OCI-LY3 (cell line): ENCODE data around the gene MOXD1.
A peak's percentile ranks its signal among the peaks of the same experiment; 100 is the strongest.

Experiments used
- H2AFZ ChIP-seq: fragments of 200-600, 300-600 bp; shearing (Covaris generic); 2 replicates; pipeline ENCODE4 v1.6.0; 2014; ENCODE audit warnings: antibody characterized with exemption, low read depth, low read length
- H3K27ac ChIP-seq: fragments of 200-600, 300-600 bp; sonication (generic); 2 replicates; pipeline ENCODE4 v1.5.1; 2014; ENCODE audit warnings: mild to moderate bottlenecking, low read length, moderate library complexity, mixed read lengths
- H3K27me3 ChIP-seq: fragments of 200-600, 300-600 bp; sonication (generic); 2 replicates; pipeline ENCODE4 v1.6.1; 2014; ENCODE audit warnings: low read depth, low read length, mixed read lengths
- H3K36me3 ChIP-seq: fragments of 200-600, 300-600 bp; sonication (generic); replicated peaks from 2 replicates; pipeline ENCODE3; 2014; ENCODE audit warnings: low read depth, low read length, mixed read lengths
- H3K4me1 ChIP-seq: fragments of 300-600, 200-600 bp; sonication (generic); 2 replicates; pipeline ENCODE4 v1.6.1; 2014; ENCODE audit warnings: low read length, mixed read lengths
- H3K4me2 ChIP-seq: fragments of 200-600, 300-600 bp; sonication (generic); 2 replicates; pipeline ENCODE4 v1.6.1; 2014; ENCODE audit warnings: low read length, mixed read lengths
- H3K4me3 ChIP-seq: fragments of 300-600, 200-600 bp; sonication (generic); 2 replicates; pipeline ENCODE4 v1.5.1; 2014; ENCODE audit warnings: antibody characterized with exemption, mild to moderate bottlenecking, low read length, moderate library complexity
- H3K79me2 ChIP-seq: fragments of 300-600, 200-600 bp; shearing (Covaris generic); 2 replicates; pipeline ENCODE4 v1.6.1; 2014; ENCODE audit warnings: mild to moderate bottlenecking, low read length, mixed read lengths
- H3K9ac ChIP-seq: fragments of 300-600, 200-600 bp; shearing (Covaris generic); 2 replicates; pipeline ENCODE4 v1.6.0; 2014; ENCODE audit warnings: mild to moderate bottlenecking, low read length, moderate library complexity
- H3K9me3 ChIP-seq: fragments of 200-600, 300-600 bp; shearing (Covaris generic); 2 replicates; pipeline ENCODE4 v1.6.1; 2014; ENCODE audit warnings: low read length, mixed read lengths; ENCODE audit not compliant: insufficient read depth
- H4K20me1 ChIP-seq: fragments of 200-600, 300-600 bp; sonication (generic); 2 replicates; pipeline ENCODE4 v1.6.1; 2016; ENCODE audit warnings: low read length, mixed read lengths; ENCODE audit not compliant: insufficient read depth
- EZH2phosphoT487 ChIP-seq: fragments of 200-600 bp; shearing (Covaris generic); IDR thresholded peaks from 2 replicates; pipeline ENCODE4 v1.6.1; 2018; ENCODE audit warnings: antibody characterized with exemption, mixed run types, low read depth
- TF ChIP-seq, protein P1 (sequence below): fragments of 200-600, 300-600 bp; sonication (generic); IDR thresholded peaks from 2 replicates; pipeline ENCODE4 v1.5.1; 2014; ENCODE audit warnings: antibody characterized with exemption, low read length, low read depth

MOXD1 gene

DNA sequence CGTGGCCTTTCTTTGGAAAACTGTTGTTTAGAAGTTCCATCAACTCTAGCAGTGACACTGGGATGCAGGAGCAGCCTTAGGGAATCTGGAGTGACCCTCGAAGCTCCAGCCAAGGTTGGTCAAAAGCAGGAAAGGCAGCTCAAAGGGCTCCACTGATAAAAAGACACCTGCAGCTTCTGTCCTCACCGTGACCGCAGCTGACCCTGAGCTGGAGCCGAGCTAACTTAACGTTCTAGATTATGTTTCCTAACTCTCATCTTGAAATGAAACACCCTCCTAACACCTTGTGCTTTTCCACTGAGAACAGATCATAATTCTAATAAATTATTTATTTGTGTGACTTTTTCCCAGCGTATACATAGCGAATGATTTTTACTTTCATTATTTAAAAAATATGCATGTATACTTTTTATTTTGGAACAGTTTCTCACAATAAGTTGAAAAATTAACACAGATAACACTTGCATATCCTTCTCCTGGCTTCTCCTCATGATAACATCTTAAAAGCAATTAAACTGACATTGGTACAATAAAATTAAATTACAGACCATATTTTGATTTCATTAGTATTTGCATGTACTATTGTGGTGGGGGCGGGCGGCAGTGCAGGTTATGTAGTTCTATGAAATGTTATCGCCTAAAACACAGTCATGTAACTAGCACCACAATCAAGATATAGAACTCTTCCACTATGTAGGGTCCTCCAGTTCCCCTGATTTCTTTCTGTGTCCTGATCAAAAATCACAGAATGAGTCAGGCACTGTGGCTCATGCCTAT is 116.1 kb downstream of the MOXD1 start:
- Histone ChIP-seq H3K27me3 (peaks cover 8% of the 10 kb centered on the region; the same call in 1 of the 2 replicates), H3K27ac (no peak overlapping the region), H3K4me1 (peaks cover 8% of the 10 kb centered on the region; the same call in 1 of the 2 replicates), H3K4me3 (no peak overlapping the region), H3K36me3 (no peaks in the 10 kb centered on the region), H3K9me3 (no peaks in the 10 kb centered on the region), H3K9ac (no peak overlapping the region), H2AFZ (no peak overlapping the region), H4K20me1 (no peaks in the 10 kb centered on the region), H3K79me2 (no peaks in the 10 kb centered on the region), H3K4me2 (no peak overlapping the region)
- TF ChIP-seq, protein P1, sequence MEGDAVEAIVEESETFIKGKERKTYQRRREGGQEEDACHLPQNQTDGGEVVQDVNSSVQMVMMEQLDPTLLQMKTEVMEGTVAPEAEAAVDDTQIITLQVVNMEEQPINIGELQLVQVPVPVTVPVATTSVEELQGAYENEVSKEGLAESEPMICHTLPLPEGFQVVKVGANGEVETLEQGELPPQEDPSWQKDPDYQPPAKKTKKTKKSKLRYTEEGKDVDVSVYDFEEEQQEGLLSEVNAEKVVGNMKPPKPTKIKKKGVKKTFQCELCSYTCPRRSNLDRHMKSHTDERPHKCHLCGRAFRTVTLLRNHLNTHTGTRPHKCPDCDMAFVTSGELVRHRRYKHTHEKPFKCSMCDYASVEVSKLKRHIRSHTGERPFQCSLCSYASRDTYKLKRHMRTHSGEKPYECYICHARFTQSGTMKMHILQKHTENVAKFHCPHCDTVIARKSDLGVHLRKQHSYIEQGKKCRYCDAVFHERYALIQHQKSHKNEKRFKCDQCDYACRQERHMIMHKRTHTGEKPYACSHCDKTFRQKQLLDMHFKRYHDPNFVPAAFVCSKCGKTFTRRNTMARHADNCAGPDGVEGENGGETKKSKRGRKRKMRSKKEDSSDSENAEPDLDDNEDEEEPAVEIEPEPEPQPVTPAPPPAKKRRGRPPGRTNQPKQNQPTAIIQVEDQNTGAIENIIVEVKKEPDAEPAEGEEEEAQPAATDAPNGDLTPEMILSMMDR = no peak
- no peak for TF ChIP-seq EZH2phosphoT487

DNA sequence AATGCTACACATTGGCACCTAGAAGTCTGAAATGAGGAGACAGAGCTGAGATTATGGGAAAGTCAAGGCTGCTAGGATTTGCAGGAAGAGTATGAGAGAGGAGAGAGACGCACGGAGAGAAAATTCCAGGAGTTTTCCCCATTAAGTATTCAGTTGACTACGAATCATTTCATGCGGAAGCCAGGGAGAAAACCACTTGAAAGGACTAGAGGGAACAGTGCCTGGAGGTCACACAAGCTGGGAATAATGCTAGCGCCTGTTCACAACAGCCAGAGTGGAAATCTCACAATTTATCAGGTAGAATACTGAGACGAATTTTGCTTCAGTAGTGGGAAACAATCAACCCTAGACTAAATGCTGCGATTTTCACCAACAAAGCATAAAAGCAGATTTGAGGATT is 118.6 kb downstream of the MOXD1 start:
- Histone ChIP-seq H3K4me1 (peaks cover 8% of the 10 kb centered on the region; the same call in 1 of the 2 replicates), H3K27me3 (peaks cover 8% of the 10 kb centered on the region; the same call in 1 of the 2 replicates)

DNA sequence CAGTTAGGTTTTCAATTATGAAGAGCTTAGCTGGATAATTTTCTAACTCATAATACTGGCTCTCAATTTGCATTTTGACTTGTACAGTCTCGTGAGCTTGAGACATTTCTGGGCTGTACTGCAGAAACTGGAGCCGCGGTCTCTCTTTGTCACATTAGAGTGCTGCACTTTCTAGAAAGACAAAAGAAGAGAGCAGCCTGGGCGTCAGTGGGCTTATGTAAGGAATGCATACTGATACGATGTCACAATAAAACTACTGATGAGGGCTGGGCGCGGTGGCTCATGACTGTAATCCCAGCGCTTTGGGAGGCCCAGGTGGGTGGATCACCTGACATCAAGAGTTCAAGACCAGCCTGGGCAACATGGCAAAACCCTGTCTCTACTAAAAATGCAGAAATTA is 120.8 kb downstream of the MOXD1 start:
- H3K4me2 ChIP-seq = no peak overlapping the region
- no peaks in the 10 kb centered on the region for H4K20me1 ChIP-seq
- H3K36me3 ChIP-seq = no peaks in the 10 kb centered on the region
- no peak overlapping the region for H3K9ac ChIP-seq
- no peak overlapping the region for H3K4me3 ChIP-seq
- no peaks in the 10 kb centered on the region for H3K4me1 ChIP-seq
- peaks cover 8% of the 10 kb centered on the region; the same call in 1 of the 2 replicates for H3K27me3 ChIP-seq
- no peak for TF ChIP-seq EZH2phosphoT487
- TF ChIP-seq, protein P1 = no peak
- no peaks in the 10 kb centered on the region for H3K9me3 ChIP-seq
- no peaks in the 10 kb centered on the region for H3K79me2 ChIP-seq
- H3K27ac ChIP-seq = no peak overlapping the region
- H2AFZ ChIP-seq = no peak overlapping the region

More for the DNA sequence above, 118.6 kb downstream of the MOXD1 start:
- H4K20me1 ChIP-seq = no peaks in the 10 kb centered on the region
- H2AFZ ChIP-seq = no peak overlapping the region
- no peaks in the 10 kb centered on the region for H3K9me3 ChIP-seq
- H3K36me3 ChIP-seq = no peaks in the 10 kb centered on the region
- no peak overlapping the region for H3K27ac ChIP-seq
- H3K9ac ChIP-seq = no peak overlapping the region
- H3K4me3 ChIP-seq = no peak overlapping the region
- H3K79me2 ChIP-seq = no peaks in the 10 kb centered on the region
- TF ChIP-seq EZH2phosphoT487 = no peak
- TF ChIP-seq, protein P1 = no peak
- no peak overlapping the region for H3K4me2 ChIP-seq

- no peaks in the 10 kb centered on the region for H4K20me1 ChIP-seq
- no peak overlapping the region for H3K9ac ChIP-seq
- no peaks in the 10 kb centered on the region for H3K9me3 ChIP-seq
- no peaks in the 10 kb centered on the region for H3K4me1 ChIP-seq
- H3K27me3 ChIP-seq = peaks cover 15% of the 10 kb centered on the region
- peak overlapping the region; percentile 97 for H2AFZ ChIP-seq
- H3K79me2 ChIP-seq = no peaks in the 10 kb centered on the region
- H3K36me3 ChIP-seq = no peaks in the 10 kb centered on the region
- peak overlapping the region; percentile 74 for H3K4me3 ChIP-seq
- peak overlapping the region; percentile 88 for H3K4me2 ChIP-seq
- TF ChIP-seq, protein P1 = peak; percentile 93
- no peak for TF ChIP-seq EZH2phosphoT487
- no peak overlapping the region for H3K27ac ChIP-seq
These were observed 121.6 kb downstream of the MOXD1 start for GRCh38 chr6:132279592-132280139.
